GM21526 (cell line): ENCODE measurements around the gene IL11.

Experiments used
- ATAC-seq: cut with Tn5 transposase; IDR thresholded peaks from one replicate; pipeline ENCODE4 v1.9.1; 2021; ENCODE audit warnings: moderate library complexity; ENCODE audit not compliant: unreplicated experiment, low FRiP score

IL11 gene

GRCh38 chr19:55353803-55354697, 16.2 kb downstream of the IL11 start:
- no peak for ATAC-seq

GRCh38 chr19:55353356-55353802, 16.9 kb downstream of the IL11 start:
- ATAC-seq = no peak

- ATAC-seq = no peak
These were observed 17.6 kb downstream of the IL11 start for GRCh38 chr19:55352549-55353145.

- no peak for ATAC-seq
These were observed 18.2 kb downstream of the IL11 start for GRCh38 chr19:55352040-55352439.

GRCh38 chr19:55350620-55351315, 19.5 kb downstream of the IL11 start:
- no peak for ATAC-seq

GRCh38 chr19:55348317-55349034, 21.8 kb downstream of the IL11 start:
- ATAC-seq = no peak

- no peak for ATAC-seq
These were observed 22.7 kb downstream of the IL11 start for GRCh38 chr19:55347442-55348009.

GRCh38 chr19:55346725-55347441, 23.4 kb downstream of the IL11 start:
- ATAC-seq = no peak

- ATAC-seq = no peak
These were observed 24.2 kb downstream of the IL11 start for GRCh38 chr19:55345818-55346724.

- no peak for ATAC-seq
These were observed 25.0 kb downstream of the IL11 start for GRCh38 chr19:55345101-55345817.

GRCh38 chr19:55344444-55344843, 25.8 kb downstream of the IL11 start:
- no peak for ATAC-seq

GRCh38 chr19:55341595-55342531, 28.4 kb downstream of the IL11 start:
- no peak for ATAC-seq

- no peak for ATAC-seq
These were observed 29.1 kb downstream of the IL11 start for GRCh38 chr19:55341171-55341588.

GRCh38 chr19:55340784-55341147, 29.5 kb downstream of the IL11 start:
- ATAC-seq = no peak

- no peak for ATAC-seq
These were observed 30.1 kb downstream of the IL11 start for GRCh38 chr19:55339889-55340783.
